NCI-H2227 (cell line): Measurements from ENCODE around the gene FLT1.

ENCODE experiments used
- DNase-seq: peaks from one replicate; lab custom pipeline; 2025; ENCODE audit not compliant: unreplicated experiment; lab: John Stamatoyannopoulos, UW

Gene FLT1

DNA sequence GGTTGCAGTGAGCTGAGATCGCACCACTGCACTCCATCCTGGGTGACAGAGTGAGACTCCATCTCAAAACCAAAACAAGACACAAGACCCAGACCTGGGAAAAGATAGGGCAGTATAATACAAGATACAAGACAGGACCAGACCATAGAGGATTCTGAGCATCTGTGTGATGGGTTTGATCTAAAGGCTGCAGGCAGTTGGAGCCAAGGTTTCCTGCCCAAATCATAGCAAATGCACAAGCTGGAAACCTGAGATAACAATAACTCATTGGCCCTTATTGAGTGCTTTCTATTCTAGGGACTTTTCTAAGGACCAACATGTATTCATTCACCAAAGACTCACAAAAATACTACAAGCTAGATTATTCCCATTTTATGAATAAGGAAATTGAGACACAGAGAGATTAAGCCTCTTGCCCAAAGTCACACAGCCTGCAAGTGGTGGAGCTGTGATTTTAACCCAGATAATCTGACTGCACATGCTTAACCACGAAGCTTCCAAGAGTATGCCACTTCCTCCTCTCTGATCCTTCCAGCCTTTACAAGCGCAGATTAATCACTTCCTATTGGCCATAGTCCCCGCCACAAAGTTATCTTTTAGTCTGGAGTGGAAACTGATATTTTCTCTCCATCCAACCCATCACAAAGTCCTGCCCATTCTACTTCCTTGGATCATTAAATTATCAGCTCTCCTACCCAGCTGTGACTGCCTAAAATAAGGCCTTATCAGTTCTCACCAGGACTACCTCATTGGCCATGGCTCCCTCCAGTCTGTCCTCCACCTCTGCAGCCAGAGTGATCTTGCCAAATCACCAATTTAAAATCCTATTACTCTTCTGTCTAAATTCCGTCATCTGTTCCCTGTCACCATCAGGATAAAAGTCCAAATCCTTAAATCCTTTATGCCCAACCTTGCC is 147.2 kb downstream of the FLT1 start:
- no peak for DNase-seq

GRCh38 chr13:28346154-28346553 is 148.8 kb downstream of the FLT1 start:
- no peak for DNase-seq

GRCh38 chr13:28344163-28344562 is 150.8 kb downstream of the FLT1 start:
- no peak for DNase-seq

- DNase-seq = no peak
These were observed 152.7 kb downstream of the FLT1 start for GRCh38 chr13:28342251-28342650.

DNA sequence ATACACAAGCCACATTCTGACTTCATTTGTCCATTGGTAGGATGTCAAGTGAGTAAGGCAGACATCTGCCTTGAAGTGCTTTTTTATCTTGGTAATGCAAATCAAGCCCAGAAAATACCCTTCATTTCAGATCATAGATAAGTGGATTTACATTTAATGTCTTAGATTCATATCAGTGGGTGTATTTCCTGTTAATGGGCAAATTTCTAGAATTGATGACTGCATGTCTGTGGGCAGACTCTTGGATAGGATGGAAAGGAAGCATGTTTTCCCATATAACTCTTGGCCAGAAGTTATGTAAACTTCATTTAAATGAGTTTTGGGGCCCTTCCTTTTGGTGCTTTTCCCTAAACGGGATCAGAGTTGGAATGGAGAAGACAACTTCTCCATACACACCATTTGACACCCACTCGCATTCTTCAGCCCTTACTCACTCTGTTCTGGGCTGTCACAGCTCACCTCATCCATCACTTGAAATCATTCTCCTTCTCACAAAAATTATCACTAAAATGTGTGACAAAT is 154.6 kb downstream of the FLT1 start:
- DNase-seq = no peak

- no peak for DNase-seq
These were observed 155.5 kb downstream of the FLT1 start for GRCh38 chr13:28339419-28339818.

DNA sequence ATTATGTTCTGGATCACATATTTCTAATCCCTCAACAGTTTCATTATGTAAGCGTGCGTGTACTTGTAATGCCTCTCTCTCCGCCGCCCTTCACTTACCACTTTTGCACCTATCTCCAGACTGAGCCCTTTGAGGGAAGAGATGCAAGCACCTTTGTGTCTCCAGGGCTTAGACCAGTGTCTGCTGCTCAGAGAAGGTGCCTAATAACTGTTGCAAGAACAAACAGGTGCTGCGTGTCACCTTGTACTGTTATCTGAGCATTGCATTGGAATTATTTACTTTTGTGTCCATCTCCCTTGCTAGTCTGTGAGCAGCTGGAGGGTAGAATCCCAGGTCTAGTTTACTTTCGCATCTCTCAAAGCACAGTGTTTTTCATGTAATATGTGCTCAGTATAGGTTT is 156.2 kb downstream of the FLT1 start:
- no peak for DNase-seq

GRCh38 chr13:28338006-28338574 is 156.8 kb downstream of the FLT1 start:
- no peak for DNase-seq

DNA sequence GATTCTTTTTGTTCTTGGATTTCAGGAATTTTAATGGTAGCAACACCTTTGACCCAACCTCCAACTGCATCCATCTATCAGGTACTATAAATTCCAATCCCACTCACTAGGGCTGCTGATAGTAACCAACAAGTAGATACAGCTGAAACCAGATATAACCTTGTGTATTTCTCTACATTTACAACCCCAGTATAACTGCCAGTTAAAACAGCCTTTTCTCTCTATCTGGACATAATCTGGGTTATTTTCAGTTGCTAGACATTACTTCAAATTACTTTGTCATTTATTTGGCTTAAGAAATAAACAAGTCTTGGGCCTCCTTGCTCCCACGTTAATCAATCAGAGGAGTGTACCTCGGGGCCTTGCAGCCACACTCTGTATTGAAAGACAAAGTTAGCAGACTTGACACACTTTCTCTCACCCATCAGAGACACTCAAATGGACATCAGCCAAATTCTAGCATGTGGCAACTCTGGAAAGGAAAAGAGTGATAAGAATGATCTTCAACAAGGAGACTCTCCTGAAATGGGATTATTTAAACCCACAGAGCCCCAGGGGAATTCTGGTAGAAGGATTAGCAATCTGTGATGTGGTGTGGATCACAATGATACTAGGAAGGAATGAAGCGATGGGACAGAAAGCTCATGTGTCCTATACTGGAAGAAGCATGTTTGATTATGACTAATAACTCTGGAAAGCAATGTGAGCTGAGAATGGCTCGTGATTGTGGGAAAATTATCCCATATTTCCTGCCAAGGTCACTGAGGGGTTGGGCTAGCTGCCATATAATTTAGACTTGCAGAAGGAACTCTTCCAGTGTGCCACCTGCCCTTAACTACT is 157.5 kb downstream of the FLT1 start:
- no peak for DNase-seq

- DNase-seq = no peak
These were observed 158.7 kb downstream of the FLT1 start for GRCh38 chr13:28336193-28336657.

GRCh38 chr13:28333204-28333881 is 161.6 kb downstream of the FLT1 start:
- no peak for DNase-seq

- no peak for DNase-seq
These were observed 165.4 kb downstream of the FLT1 start for GRCh38 chr13:28329395-28330158.

- DNase-seq = no peak
These were observed 166.7 kb downstream of the FLT1 start for GRCh38 chr13:28328271-28328607.

- DNase-seq = no peak
These were observed 167.3 kb downstream of the FLT1 start for GRCh38 chr13:28327373-28328270.

- DNase-seq = no peak
These were observed 168.9 kb downstream of the FLT1 start for GRCh38 chr13:28326056-28326455.

DNA sequence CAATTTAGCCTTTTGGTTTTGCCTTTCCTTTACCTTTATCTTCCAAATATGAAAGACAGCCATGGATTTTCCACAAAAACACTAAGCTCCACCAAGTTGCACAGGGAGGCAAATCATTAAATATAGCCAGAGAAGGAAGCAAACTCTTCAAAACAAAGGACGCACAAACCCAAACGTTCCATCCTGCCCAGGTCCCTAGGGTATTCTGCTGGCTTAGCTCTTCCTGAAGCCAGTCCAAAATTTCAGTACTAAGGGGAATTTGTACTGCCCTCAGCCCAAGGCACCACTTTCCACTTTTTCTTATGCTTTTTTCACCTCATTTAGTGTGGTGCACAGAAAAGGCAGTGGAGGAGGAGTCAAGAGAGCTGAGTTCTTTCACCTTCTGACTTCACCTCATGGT is 169.9 kb downstream of the FLT1 start:
- no peak for DNase-seq

- peak; percentile 1 for DNase-seq
These were observed 170.6 kb downstream of the FLT1 start for GRCh38 chr13:28324181-28324789.

DNA sequence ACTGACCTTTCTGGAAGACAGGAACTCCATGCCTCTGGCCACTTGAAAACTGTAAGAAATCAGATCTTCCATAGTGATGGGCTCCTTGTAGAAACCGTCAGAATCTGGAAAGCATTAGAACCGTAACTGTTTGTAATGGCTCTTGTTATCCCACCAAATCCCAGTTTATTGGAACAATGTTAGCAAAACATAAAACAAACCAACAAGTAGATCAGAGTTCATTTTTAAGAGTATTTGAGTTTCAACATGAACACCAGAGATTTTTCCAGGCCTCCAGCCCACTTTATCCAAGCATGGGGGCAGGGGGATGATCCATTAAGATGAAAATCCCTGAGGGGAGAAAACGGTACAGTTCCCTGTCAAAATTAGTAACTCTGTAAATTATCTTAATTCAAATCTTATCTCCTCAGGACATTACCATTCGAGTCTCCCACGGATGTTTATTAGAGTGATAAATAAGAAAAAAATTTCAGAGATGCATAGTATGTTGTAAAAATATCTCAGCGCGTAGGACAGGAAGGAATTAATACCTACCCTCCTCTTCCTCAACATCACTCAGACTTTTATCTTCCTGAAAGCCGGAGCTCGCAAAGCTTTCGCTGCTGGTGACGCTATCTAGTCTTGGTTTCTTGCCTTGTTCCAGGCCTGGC is 172.5 kb downstream of the FLT1 start:
- DNase-seq = no peak
